GM18873 (cell line): Measurements from ENCODE around the gene PMFBP1.

Experiments used
- ATAC-seq: cut with Tn5 transposase; IDR thresholded peaks from one replicate; pipeline ENCODE4 v1.9.1; 2021; ENCODE audit warnings: mild to moderate bottlenecking, moderate library complexity, moderate number of reproducible peaks; ENCODE audit not compliant: unreplicated experiment, low FRiP score

PMFBP1 gene

GRCh38 chr16:72172105-72173034, at the start of gene PMFBP1:
TSS of gene PMFBP1 (minus strand) at chr16:72172155. CDS start at chr16:72171208, 947 bp downstream.
- ATAC-seq = peak; percentile 98

GRCh38 chr16:72221630-72222024, 49.7 kb upstream of the PMFBP1 start:
- no peak for ATAC-seq

GRCh38 chr16:72220875-72221629, 49.1 kb upstream of the PMFBP1 start:
- no peak for ATAC-seq

DNA sequence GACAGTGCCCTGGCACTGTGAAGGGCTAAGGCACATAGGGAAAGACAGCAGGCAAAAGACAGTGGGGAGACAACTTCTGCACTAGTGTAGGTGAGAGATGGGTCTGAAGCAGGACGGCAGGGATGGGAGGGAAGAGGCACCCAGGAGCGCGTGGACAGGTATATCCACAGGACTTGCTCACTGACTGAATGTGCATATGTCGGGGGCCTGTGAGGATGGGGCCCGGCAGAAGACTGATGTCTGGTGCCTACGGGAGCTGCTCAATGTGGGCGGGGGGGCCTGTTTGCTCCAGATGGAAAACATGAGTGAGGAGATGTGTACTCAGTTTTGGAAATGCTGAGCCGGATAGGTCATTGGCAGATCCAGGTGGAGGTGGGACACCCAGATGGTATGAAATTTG, 47.3 kb upstream of the PMFBP1 start:
- ATAC-seq = no peak

DNA sequence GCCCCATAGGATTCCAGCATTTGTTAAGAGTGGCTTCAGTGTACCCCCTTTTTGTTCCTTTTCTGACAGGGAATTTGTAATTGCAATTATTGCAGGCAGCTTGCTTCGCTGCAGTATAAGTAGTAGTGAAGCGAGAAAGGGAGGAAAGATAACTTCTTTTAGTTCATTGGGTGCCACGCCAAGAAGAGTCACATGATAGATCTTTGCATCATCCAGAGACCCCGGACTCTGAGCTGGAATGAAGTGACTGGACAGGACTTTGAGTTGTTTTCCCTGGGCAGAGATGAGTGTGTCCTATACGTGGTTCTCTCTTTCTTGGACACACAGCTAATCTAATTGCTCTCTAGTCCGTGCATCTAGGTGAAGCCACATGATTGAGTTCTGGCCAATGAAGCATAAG, 44.8 kb upstream of the PMFBP1 start:
- ATAC-seq = no peak

DNA sequence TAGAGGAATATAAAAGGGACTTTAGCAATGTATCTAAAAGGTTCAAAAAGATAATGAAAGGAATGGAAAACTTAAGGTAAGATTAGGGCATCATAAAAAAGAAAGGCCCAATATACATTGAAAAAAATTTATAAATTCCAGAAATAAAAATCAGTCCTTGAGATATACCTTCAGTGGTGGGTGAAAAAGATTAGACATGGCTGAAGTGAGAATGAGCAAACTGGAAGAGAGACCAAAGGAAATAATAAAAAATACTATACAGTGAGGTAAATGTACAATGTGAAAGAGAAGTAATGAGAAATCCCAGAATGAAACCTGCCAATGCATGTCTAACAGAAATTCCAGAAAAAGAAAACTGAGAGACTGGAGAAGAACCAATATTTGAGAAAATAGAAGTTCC, 42.9 kb upstream of the PMFBP1 start:
- no peak for ATAC-seq

GRCh38 chr16:72211110-72211509, 39.2 kb upstream of the PMFBP1 start:
- no peak for ATAC-seq

DNA sequence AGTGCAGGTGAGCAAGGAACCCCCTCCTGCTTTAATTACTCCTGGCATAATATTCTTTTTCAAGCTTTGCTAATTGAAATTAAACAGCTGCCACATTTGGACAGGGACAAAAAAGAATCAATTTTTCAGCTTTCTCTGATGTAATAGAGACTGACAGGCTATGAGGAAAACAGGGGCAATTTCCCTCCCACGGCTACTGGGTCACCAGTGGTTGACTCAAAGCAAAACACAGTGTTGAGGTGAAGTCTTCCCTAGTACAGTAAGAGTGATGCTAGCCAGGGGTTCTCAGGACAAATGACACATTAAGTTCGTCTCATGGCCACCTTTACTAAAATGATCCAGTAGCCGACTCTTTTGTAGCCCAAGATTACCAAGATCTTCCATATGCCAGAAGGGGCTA, 38.6 kb upstream of the PMFBP1 start:
- no peak for ATAC-seq

DNA sequence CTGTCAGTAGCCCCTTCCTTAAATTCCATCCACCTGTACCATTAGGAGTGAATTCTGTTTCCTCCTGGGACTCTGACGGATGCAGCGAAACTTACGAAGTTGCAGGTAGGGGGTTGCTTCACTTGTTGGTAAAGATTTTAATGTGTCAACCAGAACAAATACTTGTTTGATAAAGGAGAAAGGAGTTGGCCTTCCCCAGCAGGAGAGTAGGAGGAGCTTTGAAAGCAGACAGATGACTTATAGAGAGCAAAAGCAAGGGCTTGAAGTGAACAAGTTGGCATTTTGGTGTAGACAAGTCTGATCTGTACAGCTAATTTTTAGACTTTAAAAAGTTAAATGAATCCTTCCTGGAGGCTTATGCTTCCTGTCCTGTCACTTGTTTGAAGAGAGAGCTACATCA, 38.1 kb upstream of the PMFBP1 start:
- ATAC-seq = no peak

DNA sequence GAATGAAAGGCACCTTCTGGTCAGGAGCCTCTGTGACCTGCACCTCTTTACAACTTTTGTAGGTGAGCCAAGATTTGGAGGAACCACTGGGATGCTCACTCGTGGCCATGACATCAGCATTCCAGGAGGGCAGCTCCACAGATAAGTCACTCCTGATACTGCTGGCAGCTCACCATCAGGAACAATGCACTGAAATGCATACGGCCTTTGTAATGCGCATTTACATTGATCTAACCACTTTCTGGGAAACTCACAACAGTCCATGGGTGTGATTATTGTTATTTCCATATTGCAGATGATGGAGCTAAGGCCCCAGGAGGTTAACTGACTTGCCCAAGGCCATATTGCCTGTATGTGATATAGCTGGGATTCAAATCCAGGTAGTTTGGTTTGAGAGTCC, 34.3 kb upstream of the PMFBP1 start:
- no peak for ATAC-seq

DNA sequence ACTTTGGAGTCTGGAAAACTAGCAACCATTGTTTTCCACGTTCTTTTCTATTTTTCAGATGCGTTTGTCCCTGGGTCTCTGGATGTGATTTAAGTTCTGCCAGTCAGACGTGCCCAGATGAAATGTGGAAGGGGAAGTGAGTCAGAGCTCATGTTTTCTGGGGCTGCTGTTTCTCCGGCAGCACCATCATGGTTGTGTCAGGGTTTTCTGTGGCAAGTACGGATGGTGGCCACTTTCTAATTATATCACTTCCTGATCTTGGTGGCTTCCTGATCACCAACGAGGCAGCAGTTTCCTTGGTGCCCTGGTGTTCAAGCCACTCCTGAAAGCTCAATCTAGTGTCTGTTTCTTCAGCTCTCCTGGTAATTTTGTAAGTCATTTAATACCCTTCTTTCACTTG, 31.4 kb upstream of the PMFBP1 start:
- ATAC-seq = peak; percentile 76

DNA sequence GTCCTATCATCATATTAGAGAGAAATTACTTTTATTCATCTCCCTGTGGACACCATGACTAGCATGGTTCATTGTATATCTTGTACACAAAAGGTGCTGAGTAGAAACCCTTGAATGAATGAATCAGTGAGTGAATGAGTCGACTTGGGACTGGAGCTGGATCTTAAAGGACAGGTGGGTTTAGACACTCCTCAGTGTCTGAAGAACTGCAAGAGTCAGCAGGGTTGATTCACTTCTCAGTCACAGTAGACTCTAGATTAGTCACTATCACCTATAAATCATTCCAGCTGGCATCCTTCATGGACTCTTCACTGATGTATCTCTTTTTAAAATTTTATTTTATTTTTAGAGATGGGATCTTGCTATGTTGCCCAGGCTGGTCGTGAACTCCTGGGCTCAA, 30.1 kb upstream of the PMFBP1 start:
- no peak for ATAC-seq

- no peak for ATAC-seq
These were observed 29.4 kb upstream of the PMFBP1 start for GRCh38 chr16:72201387-72201786.

GRCh38 chr16:72199761-72200337, 27.9 kb upstream of the PMFBP1 start:
- ATAC-seq = no peak

- ATAC-seq = no peak
These were observed 26.8 kb upstream of the PMFBP1 start for GRCh38 chr16:72198771-72199201.

DNA sequence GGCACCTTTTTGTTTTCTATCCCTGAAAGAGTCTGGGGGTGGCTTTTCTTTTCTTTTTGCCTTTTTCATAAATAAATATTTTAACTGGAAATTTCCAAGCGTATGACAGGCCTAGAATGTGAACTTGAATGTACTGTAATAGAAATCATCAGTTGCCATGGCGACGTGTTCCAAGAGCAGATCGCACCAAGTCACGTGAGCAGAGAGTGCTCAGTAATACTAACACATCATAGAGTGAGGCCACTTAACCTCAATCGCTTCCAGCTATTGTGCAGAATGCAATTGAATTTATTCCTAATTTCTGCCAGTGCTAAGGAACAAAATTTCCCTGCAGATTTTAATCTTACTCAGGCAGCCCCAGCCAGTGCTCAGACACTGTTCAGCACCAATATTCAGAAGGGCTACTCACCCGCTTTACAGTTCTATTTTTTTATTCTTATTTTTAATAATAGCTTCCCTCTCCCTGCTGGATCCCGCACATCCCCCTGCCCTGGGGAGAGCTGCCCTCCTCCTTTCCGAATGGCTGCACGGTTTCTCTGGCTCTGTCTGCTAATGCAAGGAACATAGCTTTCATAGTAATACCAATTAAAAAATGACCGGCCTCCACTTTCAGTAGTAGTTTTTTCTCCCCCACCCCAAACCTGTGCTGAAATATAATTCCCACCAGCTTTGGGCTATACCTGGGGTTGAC, 26.2 kb upstream of the PMFBP1 start:
- no peak for ATAC-seq

DNA sequence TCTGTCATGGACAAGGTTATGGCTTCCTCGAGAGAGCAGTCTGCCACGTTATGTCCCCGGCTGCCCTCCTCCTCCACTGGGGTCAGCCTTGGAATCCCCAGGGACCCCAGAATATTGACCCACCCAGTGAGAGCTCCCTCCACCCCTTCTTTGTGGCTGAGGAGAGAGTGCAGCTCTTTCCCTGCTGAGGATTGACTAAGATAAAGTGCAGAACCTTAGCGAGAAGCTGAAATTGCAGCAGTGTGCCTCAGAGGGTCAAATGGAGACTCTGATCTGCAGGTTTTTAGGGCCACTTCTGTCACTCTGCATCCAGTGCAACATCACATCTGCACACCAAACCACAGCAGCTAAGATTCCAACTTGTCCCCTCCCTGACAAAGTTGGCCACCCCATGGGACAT, 25.6 kb upstream of the PMFBP1 start:
- no peak for ATAC-seq

DNA sequence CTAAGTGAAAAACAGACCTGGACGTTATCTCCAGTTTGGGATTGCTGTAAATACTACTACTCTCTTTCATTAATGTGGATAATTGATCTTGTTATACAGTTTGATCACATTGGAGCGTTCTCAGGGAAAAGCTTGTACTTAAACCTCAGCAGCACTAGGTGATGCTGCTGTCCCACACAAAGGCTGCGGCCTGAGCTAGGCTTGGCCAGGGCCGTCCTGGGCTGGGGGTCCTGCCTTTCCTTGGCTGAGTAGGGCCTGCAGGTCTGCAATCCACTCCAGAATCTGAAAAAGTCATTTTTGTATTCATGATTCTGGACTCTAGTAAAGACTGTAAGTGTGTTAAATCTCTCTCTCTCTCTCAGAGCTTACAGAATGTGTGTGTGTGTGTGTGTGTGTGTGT, 23.7 kb upstream of the PMFBP1 start:
- ATAC-seq = no peak

GRCh38 chr16:72191551-72191950, 19.6 kb upstream of the PMFBP1 start:
- no peak for ATAC-seq

GRCh38 chr16:72189865-72190371, 18.0 kb upstream of the PMFBP1 start:
- no peak for ATAC-seq
